Activated CD8-positive, alpha-beta memory T cell treated with anti-CD3 and anti-CD28 coated beads, Interleukin-2, amount 50 U/mL, for 1 hour (primary cell): ENCODE data around the gene ANKRD39.

ENCODE experiments used
- DNase-seq: peaks from one replicate; pipeline ENCODE4 v3.0.0-alpha.2; 2020; ENCODE audit errors: extremely low read depth

ANKRD39 gene

GRCh38 chr2:96887493-96888012 lies 29.7 kb upstream of the ANKRD39 start:
- DNase-seq: no peak

- no peak for DNase-seq
These were observed 27.9 kb upstream of the ANKRD39 start for GRCh38 chr2:96885432-96886347.

- no peak for DNase-seq
These were observed 26.7 kb upstream of the ANKRD39 start for GRCh38 chr2:96884299-96885094.

GRCh38 chr2:96883306-96883705 lies 25.5 kb upstream of the ANKRD39 start:
- no peak for DNase-seq

GRCh38 chr2:96882906-96883305 lies 25.1 kb upstream of the ANKRD39 start:
- no peak for DNase-seq

- DNase-seq: no peak
These were observed 24.4 kb upstream of the ANKRD39 start for GRCh38 chr2:96882230-96882629.

GRCh38 chr2:96881349-96882195 lies 23.8 kb upstream of the ANKRD39 start:
- DNase-seq: no peak

GRCh38 chr2:96880891-96881273 lies 23.1 kb upstream of the ANKRD39 start:
- DNase-seq: no peak

GRCh38 chr2:96879545-96880040 lies 21.8 kb upstream of the ANKRD39 start:
- DNase-seq: no peak

- no peak for DNase-seq
These were observed 21.2 kb upstream of the ANKRD39 start for GRCh38 chr2:96878796-96879544.

- no peak for DNase-seq
These were observed 20.4 kb upstream of the ANKRD39 start for GRCh38 chr2:96878171-96878570.

- DNase-seq: no peak
These were observed 19.8 kb upstream of the ANKRD39 start for GRCh38 chr2:96877631-96878092.

GRCh38 chr2:96877042-96877451 lies 19.2 kb upstream of the ANKRD39 start:
- no peak for DNase-seq

- DNase-seq: no peak
These were observed 18.6 kb upstream of the ANKRD39 start for GRCh38 chr2:96876269-96877041.

GRCh38 chr2:96875498-96876268 lies 17.9 kb upstream of the ANKRD39 start:
- DNase-seq: no peak

GRCh38 chr2:96874198-96874831 lies 16.5 kb upstream of the ANKRD39 start:
- no peak for DNase-seq

GRCh38 chr2:96873651-96874096 lies 15.9 kb upstream of the ANKRD39 start:
- DNase-seq: no peak

GRCh38 chr2:96872591-96873349 lies 15.0 kb upstream of the ANKRD39 start:
- DNase-seq: no peak
